DLD1 (cell line): Measurements from ENCODE around the gene RPA1.

Experiments
- in situ Hi-C: cut with HindIII; loops from 2 replicates; pipeline ENCODE4 v1.10.0; 2017; ENCODE audit warnings: low sequenced_read_pairs

The RPA1 gene

DNA sequence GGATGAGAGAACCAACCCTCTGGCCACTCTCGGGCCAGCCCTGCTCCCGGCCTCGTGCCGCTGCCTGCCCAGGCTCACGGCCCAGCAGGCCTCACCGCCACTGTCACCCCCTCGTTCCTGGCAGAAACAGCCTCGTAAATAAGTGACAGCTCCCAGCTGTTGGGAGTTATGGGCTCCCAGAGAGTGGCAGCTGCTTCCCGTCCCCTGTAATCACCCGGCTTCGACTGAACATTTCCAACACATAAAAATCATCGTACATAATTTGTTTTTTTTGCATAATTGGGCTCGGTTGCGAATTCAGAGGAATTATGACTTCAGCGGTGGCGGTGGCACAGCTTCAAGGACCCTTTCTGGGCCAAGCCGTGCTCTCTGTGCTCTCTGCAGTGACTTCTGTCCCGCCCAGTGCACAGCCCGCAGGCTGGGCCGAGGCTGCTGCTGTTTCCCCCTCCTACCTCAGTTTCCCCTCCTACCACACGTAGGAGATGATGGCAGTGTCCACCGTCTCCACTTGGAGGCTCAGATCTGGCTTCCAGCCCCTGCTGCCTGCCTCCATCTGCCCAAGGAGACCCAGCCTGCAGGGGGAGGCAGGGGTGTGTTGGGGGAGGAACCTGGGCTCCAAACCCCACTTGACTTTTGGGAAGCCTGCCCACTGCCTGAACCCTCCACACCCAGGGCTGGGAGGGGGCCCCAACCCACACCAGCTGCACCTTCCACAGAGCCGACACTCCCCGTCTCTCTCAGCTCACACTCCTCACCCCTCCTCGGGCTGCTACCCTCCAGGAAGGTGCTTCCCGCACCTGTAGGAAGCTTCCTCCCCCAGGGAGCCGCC lies 110.4 kb downstream of the RPA1 start:
- in situ Hi-C loops = no loop called here

DNA sequence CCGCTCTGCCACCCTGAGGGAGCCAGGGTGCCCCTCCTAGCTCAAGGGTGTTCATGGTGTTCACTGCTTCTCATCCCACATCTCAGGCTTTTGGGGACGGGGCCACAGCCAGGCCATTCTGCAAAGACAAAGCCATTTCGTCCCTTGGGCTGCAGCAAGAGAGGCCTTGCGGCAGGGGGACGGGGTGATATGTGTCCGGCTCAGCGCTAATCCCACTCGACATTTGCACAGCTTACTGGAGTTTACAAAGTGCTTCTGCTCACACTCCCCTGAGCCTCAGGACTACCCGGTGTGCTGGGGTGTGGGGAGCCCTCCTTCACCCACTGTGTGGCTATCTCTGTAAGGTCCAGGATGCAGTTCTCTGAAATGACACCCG lies 111.0 kb downstream of the RPA1 start:
- in situ Hi-C loops = no loop called here

DNA sequence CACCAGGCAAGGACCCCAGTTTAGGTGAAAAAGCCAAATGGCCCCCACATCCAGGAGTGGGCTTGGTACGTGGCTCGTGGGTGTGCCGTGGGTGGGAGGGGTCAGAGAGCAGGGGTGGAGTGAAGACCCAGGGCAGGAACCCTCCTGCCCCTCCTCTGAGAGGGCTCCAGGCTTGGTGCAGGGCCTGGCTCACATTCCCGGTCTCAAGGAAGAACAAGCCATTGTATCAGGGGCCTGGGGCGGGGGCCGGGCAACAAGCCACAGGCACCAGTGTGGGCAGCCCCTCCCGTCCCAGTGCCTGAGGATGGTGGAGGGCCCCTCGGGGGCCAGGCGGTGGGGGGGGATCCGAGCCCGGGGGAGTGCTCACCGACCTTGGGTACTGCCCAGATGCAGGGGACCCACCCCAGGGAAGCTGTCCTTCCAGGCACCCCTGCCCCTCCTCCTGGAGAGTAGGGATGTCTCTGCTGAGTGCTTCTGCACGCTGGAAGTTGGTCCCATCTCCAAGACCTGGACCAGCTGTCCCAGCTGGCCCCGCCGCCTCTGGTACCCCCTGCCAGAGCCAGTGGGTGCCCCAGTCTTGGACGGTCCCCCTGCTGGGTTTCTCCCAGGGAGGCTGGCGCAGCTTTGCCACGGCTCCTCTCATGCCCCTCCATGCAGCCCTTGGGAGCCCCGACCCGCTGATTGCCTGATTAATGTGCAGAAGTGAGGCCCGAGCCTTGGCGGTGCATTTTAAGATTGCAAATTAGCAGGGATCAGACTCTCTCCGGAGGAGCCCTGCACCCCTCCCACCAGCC lies 111.7 kb downstream of the RPA1 start:
- in situ Hi-C loops = no loop called here

- in situ Hi-C loops = no loop called here
These were observed 112.2 kb downstream of the RPA1 start for GRCh38 chr17:1942066-1942365.

GRCh38 chr17:1942666-1943435 lies 113.0 kb downstream of the RPA1 start:
- in situ Hi-C loops = no loop called here

- in situ Hi-C loops = no loop called here
These were observed 113.6 kb downstream of the RPA1 start for GRCh38 chr17:1943436-1943831.

- in situ Hi-C loops = no loop called here
These were observed 115.8 kb downstream of the RPA1 start for GRCh38 chr17:1945621-1946020.

DNA sequence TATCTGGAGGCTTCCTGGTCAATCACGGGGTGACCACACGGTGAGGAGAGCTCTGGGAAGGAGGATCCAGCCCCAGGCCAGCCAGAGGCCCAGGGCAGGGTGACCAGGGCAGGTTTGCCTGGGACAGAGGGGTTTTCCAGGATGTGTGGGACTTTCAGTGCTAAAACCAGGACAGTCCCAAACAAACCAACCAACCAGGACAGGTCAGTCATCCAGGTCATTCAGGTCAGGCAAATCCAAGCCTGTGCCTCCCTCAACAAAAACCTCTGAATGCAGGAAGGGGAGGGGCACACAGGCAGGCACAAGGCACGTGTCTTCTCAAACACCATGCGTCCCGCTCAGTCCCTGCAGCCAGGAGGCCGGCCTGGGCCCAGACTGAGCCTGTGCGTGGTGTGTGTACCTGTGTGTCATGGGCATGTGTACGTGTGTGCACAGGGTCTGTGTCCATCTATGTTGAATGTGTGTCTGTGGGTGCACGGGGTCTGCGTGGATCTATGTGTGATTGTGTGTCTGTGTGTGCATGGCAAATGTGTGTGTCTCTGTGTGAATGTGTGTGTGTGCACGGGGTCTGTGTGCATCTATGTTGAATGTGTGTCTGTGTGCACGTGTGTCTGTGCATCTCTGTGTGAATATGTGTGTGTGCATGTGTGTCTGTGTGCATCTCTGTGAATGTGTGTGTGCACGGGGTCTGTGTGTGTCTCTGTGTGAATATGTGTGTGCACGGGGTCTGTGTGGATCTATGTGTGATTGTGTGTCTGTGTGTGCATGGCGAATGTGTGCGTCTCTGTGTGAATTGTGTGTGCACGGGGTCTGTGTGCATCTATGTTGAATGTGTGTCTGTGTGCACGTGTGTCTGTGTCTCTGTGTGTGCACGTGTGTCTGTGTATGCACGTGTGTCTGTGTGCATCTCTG lies 116.5 kb downstream of the RPA1 start:
- in situ Hi-C loops = no loop called here

DNA sequence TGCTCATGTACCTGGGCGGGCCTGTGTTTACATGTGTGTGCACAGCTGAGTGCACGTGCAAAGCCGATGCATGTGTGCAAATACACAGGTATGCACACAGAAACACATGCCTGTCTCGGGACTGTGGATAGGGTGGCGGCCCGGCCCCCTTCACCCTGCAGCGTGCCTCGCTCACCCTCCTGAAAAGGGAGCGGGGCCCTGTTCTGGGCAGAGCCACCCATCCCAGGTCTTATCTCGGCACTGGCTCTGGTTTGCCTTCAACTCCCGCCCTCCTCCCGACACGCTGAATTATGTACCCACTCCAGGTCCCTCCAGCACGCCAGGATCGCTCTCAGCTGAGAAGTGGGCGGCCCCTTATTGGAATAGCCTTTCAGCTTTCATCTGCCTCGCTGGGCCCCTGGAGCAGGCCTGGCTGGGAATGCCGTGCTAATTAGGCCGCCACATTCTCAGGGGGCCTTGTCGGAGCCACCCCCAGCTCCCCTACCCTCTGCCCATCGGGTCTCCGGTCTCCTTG lies 117.5 kb downstream of the RPA1 start:
- in situ Hi-C loops = no loop called here

DNA sequence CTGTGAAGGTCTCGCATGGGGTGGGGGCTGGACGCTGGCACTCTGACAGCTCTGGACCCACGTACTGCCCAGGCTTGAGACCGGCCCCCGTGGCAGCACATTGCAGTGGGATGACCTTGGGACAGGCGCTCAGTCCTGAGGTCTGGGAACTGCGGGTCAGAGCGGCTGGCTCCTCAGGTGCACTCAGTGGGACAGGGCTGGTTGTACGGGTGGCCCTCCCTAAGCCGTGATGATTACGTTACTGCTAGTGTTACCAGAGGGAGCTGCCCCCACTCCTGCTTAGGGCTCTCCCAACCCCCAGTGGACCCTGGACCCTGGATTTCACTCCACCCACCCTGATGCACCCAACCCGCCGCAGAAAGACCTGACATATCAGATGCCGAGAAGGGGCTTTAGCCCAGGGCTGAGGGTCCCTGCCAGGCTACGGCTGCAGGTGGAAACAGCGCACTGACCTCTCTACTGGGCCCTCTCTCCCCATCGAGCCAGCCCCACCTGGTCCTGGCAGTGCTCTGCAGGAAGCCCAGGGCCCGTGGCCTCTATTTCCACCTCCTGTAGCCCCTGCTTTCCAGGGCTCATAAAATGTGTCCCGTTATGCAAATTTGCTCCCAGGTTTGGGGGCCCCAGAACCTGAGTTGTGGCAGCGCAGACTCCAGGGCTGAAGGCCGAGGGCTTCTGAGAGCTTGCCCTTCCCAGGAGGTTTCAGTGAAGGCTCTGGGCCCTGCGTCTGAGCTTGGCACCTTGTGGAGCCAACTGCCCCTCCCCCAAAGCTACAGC lies 118.1 kb downstream of the RPA1 start:
- in situ Hi-C loops = no loop called here

GRCh38 chr17:1948517-1948825 lies 118.7 kb downstream of the RPA1 start:
- in situ Hi-C loops = no loop called here
